ENCODE measurements around the gene HABP2. TPM values are rescaled to one million over a fixed set of nuclear protein-coding genes. Genes with fewer than 3 reads are reported as not detected.

Gene HABP2
- total and polyA plus RNA-seq, 2 of the 4 experiments (the other 2 are of a cell fraction), result not detected

DNA sequence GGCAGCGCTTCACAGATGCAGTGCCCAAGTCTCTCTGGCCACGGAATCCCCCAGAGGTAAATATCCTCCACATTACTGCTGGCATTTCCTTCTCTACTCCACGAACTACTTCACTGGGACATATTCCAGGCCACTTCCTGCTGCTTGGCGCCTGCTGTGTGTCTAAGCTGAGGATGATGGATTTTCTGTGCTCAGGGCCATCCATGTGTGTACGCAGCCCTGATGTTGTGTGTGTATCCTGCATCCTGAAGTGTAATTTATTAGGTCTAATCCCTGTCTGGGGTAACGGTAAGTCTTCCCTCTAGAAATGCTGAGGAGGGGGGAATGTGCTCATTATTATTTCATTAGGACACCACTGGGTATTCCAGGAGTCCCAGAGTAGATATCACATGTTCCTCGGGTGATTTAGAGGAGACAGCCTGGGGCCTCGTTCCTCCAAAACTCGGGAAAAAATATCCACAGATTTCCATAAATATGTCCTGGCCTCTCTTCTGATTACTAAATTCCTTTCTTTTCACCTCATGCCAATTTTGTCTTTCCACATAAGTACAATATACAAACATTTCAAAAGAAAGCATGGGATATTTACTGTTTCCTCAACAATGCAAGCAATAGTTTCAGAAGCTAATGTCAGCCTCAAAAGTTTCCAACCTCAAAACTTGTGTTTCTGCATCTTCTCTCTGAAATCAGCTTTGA lies 25.5 kb upstream of the HABP2 start:
- H2AK5ac ChIP-seq (ENCODE audit: low read depth, low read length), result no peak overlapping the region
- H3K56ac ChIP-seq (ENCODE audit: extremely low read depth, insufficient read depth, low read length), result no peak overlapping the region
- no peak overlapping the region for H2BK15ac ChIP-seq (ENCODE audit: low read depth, low read length)
- ChIA-PET CTCF (no interaction called here), POLR2A (ENCODE audit: unreplicated experiment) (interaction anchor here (0.7 kb wide), 1 partner anchor 329 kb away, joined by 3 read pairs; no protein-coding TSS in a partner anchor)
- no peak overlapping the region for H3K4me2 ChIP-seq (ENCODE audit: low read depth, low read length)
- H3K36me3 ChIP-seq (ENCODE audit: control insufficient read depth, insufficient read depth, low read length), result no peaks in the 10 kb centered on the region
- no peak overlapping the region for H4K5ac ChIP-seq (ENCODE audit: low read depth, low read length)
- H4K91ac ChIP-seq (ENCODE audit: insufficient read depth, low read depth, low read length), result no peak overlapping the region
- no TSS peak for BruUV-seq (replicated peaks)
- H2BK5ac ChIP-seq (ENCODE audit: low read depth, low read length, poor library complexity, severe bottlenecking), result no peak overlapping the region
- H3K27ac ChIP-seq (ENCODE audit: insufficient read depth, low read length), result no peak overlapping the region
- no peak for TF ChIP-seq SMC3 (IDR thresholded peaks at IDR 0.05; ENCODE audit: low read depth, low read length)
- TF ChIP-seq RCOR1 (IDR thresholded peaks at IDR 0.05; ENCODE audit: insufficient replicate concordance, low read length), result no peak
- TF ChIP-seq MAFK (IDR thresholded peaks at IDR 0.05; ENCODE audit: low read depth, low read length), result no peak
- TF ChIP-seq CHD1 (IDR thresholded peaks at IDR 0.05; ENCODE audit: low read depth, low read length), result no peak
- TF ChIP-seq, protein P1, sequence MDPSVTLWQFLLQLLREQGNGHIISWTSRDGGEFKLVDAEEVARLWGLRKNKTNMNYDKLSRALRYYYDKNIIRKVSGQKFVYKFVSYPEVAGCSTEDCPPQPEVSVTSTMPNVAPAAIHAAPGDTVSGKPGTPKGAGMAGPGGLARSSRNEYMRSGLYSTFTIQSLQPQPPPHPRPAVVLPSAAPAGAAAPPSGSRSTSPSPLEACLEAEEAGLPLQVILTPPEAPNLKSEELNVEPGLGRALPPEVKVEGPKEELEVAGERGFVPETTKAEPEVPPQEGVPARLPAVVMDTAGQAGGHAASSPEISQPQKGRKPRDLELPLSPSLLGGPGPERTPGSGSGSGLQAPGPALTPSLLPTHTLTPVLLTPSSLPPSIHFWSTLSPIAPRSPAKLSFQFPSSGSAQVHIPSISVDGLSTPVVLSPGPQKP (IDR thresholded peaks at IDR 0.05; ENCODE audit: borderline replicate concordance, low read depth, low read length), result no peak
- TF ChIP-seq NFE2L2 (IDR thresholded peaks at IDR 0.05; ENCODE audit: low read depth, low read length), result no peak
- no peak for TF ChIP-seq FOS (IDR thresholded peaks at IDR 0.05; ENCODE audit: low read depth, low read length)
- no peak for TF ChIP-seq MAZ (IDR thresholded peaks at IDR 0.05; ENCODE audit: borderline replicate concordance, low read depth, low read length)
- TF ChIP-seq BHLHE40 (IDR thresholded peaks at IDR 0.05; ENCODE audit: low read depth, low read length), result no peak
- TF ChIP-seq RAD21 (IDR thresholded peaks at IDR 0.05; ENCODE audit: low read length), result no peak
- TF ChIP-seq POLR2A (IDR thresholded peaks at IDR 0.05; ENCODE audit: low read depth, low read length), result no peak
- TF ChIP-seq, protein P2, sequence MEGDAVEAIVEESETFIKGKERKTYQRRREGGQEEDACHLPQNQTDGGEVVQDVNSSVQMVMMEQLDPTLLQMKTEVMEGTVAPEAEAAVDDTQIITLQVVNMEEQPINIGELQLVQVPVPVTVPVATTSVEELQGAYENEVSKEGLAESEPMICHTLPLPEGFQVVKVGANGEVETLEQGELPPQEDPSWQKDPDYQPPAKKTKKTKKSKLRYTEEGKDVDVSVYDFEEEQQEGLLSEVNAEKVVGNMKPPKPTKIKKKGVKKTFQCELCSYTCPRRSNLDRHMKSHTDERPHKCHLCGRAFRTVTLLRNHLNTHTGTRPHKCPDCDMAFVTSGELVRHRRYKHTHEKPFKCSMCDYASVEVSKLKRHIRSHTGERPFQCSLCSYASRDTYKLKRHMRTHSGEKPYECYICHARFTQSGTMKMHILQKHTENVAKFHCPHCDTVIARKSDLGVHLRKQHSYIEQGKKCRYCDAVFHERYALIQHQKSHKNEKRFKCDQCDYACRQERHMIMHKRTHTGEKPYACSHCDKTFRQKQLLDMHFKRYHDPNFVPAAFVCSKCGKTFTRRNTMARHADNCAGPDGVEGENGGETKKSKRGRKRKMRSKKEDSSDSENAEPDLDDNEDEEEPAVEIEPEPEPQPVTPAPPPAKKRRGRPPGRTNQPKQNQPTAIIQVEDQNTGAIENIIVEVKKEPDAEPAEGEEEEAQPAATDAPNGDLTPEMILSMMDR (conservative IDR thresholded peaks at IDR 0.05; ENCODE audit: low read depth, low read length), result no peak
- TF ChIP-seq MXI1 (IDR thresholded peaks at IDR 0.05; ENCODE audit: borderline replicate concordance, low read depth, low read length), result no peak
- no peaks in the 10 kb centered on the region for H3K9me3 ChIP-seq (ENCODE audit: control insufficient read depth, insufficient read depth, low read length)
- H4K8ac ChIP-seq (ENCODE audit: low read depth in 2 of 2, low read length in 2 of 2), result no peak overlapping the region
- WGBS, 2 experiments (ENCODE audit: extremely low coverage in 2 of 2, insufficient read length in 1 of 2), result 17% methylated on average over 3 of the region's 9 CpGs; no CpG with 5 or more reads in 1 of the 2 experiments
- no peak overlapping the region for H2AFZ ChIP-seq (replicated peaks; ENCODE audit: low read length, poor library complexity)
- no peaks in the 10 kb centered on the region for H3K9me1 ChIP-seq (ENCODE audit: insufficient read depth, low read length)
- DNase-seq (no peak), ATAC-seq (ENCODE audit: low read depth) (no peak)
- no peaks in the 10 kb centered on the region for H3K4me1 ChIP-seq (ENCODE audit: control insufficient read depth, insufficient read depth, low read length)
- no peaks in the 10 kb centered on the region for H4K20me1 ChIP-seq (ENCODE audit: insufficient read depth, low read length)
- H3K4ac ChIP-seq (ENCODE audit: low read depth, low read length), result no peak overlapping the region
- no peak overlapping the region for H3K18ac ChIP-seq (ENCODE audit: low read depth, low read length)
- H3K27me3 ChIP-seq (ENCODE audit: control insufficient read depth, insufficient read depth, low read length), result no peaks in the 10 kb centered on the region; the same call in 1 of the 2 replicates
- H3K9ac ChIP-seq (ENCODE audit: low read depth, low read length), result no peak overlapping the region
- no peak overlapping the region for H2BK120ac ChIP-seq (ENCODE audit: low read depth, low read length)
- no peaks in the 10 kb centered on the region for H3K79me1 ChIP-seq (ENCODE audit: low read depth in 1 of 2, low read length in 2 of 2)
- no peak overlapping the region for H3K14ac ChIP-seq (replicated peaks; ENCODE audit: low read depth, low read length)
- no peak overlapping the region for H2BK20ac ChIP-seq (ENCODE audit: low read depth, low read length)
- no peak overlapping the region for H3K4me3 ChIP-seq (ENCODE audit: insufficient read depth, low read depth, low read length)
- in situ Hi-C loops (cut with MboI; ENCODE audit: low sequenced_read_pairs) (no loop called here), intact Hi-C loops (cut with micrococcal nuclease) (loop anchor here (10.0 kb wide), 1 partner anchor 403 kb away; no protein-coding TSS in a partner anchor), dilution Hi-C loops (cut with HindIII; ENCODE audit: low sequenced_read_pairs, unreplicated experiment) (no loop called here)
- no peak overlapping the region for H3K23ac ChIP-seq (ENCODE audit: low read depth, low read length)
- no peak overlapping the region for H2AK9ac ChIP-seq (replicated peaks; ENCODE audit: low read depth, low read length, poor library complexity)

All from IMR-90 (cell line).